Stimulated activated CD8-positive, alpha-beta memory T cell treated with anti-CD3 and anti-CD28 coated beads, Interleukin-12 subunit alpha, Interleukin-12 subunit beta, amount 100 ng/mL, for 24 hours (primary cell): ENCODE data around the gene MMP26.

Experiments used
- DNase-seq: peaks from one replicate; pipeline ENCODE4 v3.0.0-alpha.2; 2020; ENCODE audit errors: extremely low read depth

MMP26 gene

GRCh38 chr11:4704054-4704789 is at the start of gene MMP26:
Gene MMP26 (plus strand): TSS chr11:4704784.
- DNase-seq, result no peak

GRCh38 chr11:4658629-4659445 is 45.7 kb upstream of the MMP26 start:
- DNase-seq, result no peak

DNA sequence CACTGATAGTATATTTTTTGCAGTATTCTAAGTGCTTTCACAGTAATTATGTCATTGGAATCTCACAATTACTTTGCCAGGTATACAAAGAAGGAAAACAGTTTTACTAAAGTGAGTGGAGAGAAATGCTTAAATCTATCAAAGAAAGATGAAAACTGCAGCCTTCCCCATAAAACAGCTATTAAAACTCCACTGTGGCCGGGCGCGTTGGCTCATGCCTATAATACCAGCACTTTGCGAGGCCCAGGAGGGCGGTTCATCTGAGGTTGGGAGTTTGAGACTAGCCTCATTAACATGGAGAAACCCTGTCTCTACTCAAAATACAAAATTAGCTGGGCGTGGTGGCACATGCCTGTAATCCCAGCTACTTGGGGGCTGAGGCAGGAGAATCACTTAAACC is 41.7 kb upstream of the MMP26 start:
- DNase-seq, result no peak

- DNase-seq, result no peak
Observed at GRCh38 chr11:4664183-4664582, 40.4 kb upstream of the MMP26 start.

GRCh38 chr11:4664786-4665185 is 39.8 kb upstream of the MMP26 start:
- DNase-seq, result no peak

GRCh38 chr11:4665424-4665823 is 39.2 kb upstream of the MMP26 start:
- no peak for DNase-seq

DNA sequence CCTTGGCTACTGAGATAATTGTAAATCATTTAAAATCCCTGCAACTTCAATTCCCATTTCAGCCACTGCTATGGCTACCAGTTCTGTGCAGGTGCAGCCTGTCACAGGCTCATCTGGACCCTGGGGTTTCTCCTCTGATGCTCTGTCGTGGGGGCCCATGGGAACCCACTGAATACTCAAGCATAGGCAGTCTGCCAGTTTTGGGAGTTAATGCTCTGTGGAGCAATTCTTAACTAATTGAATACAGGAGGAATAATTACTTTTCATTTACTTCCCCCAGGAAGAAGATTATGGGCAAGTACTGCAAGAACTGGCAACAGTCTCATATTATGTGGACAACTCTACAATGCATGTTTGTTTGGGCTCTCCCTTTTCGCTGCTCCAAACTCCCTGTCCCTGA is 32.8 kb upstream of the MMP26 start:
- no peak for DNase-seq

- no peak for DNase-seq
Observed at GRCh38 chr11:4672470-4672869, 32.1 kb upstream of the MMP26 start.

DNA sequence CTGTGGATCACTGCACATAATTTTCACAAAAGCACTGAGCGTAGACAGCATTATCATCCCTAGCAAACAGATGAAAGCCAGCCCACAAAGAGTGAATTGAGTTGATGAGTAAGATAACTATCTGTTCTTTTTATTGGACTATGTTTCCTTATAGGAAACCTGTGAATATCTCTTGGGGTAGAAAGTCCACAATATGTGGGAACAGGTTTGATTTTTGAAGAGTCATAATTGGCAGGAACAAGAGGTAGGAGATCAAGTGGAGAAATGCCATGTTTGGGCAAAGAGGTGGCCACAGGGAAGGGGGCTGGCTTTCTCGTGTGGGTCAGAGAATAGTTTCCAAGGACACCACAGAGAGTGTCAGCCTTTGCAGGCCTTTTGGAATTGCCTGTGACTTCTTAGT is 30.8 kb upstream of the MMP26 start:
- DNase-seq, result no peak

- no peak for DNase-seq
Observed at GRCh38 chr11:4677948-4678347, 26.6 kb upstream of the MMP26 start.

GRCh38 chr11:4680341-4680740 is 24.2 kb upstream of the MMP26 start:
- DNase-seq, result no peak

- DNase-seq, result no peak
Observed at GRCh38 chr11:4682623-4683419, 21.8 kb upstream of the MMP26 start.

DNA sequence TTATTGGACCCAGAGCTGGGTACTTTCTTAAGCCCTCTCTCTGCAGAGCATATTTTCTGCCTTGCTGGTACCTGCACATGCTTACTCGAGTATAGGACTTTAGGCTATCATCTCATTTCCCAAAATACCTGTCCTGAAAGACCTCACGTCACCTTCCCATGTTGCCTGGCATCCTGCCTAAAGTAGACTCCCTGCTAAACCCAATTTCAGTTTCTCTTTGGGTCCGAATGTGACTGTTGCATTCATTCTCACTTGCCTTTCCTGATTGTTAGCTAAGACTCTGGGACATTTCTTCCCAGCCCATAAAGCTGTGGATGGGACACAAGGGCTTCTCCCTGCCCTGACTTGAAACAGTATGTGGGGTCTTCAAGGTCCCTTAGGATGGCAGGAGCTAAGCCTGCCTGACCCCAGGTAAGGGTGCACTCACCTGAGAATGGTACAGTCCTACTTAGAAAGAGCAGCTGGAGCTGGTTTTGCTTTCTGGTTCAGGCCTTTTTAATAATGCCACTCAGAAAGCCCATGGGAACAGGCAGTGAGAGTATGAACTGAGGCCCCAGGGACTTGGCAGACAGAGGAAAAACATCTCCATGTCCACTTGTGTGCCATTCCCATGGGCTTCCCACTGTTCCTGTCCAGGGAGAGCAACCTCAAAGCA is 19.8 kb upstream of the MMP26 start:
- DNase-seq, result no peak

GRCh38 chr11:4695442-4695841 is 9.1 kb upstream of the MMP26 start:
- no peak for DNase-seq

- DNase-seq, result no peak
Observed at GRCh38 chr11:4697585-4697984, 7.0 kb upstream of the MMP26 start, which contains the start of gene OR51E2. Gene OR51E2 (minus strand): TSS chr11:4697853. CDS start chr11:4682711, 15,142 bp downstream.

GRCh38 chr11:4699697-4700435 is 4.7 kb upstream of the MMP26 start:
- no peak for DNase-seq

DNA sequence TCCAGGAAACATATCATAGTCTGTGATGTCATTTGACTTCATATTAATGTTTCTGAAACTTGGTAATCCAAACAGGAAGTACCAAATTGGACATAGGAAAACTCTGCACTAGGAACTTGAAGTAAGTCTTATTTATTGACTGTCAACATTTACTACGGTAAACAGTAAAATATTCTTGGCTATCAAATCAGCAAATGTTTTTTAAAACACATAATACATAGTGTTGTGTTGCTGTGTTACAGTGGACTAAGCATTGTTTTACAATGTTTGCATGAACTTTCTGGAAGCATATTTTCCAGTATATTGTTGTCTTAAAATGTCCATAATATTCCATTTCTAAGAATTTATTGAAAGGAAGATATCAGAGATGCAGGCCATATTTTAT is 4.2 kb upstream of the MMP26 start:
- DNase-seq, result no peak

GRCh38 chr11:4704790-4705334 is 278 bp downstream of the MMP26 start:
- no peak for DNase-seq

- no peak for DNase-seq
Observed at GRCh38 chr11:4713241-4713640, 8.7 kb downstream of the MMP26 start.

DNA sequence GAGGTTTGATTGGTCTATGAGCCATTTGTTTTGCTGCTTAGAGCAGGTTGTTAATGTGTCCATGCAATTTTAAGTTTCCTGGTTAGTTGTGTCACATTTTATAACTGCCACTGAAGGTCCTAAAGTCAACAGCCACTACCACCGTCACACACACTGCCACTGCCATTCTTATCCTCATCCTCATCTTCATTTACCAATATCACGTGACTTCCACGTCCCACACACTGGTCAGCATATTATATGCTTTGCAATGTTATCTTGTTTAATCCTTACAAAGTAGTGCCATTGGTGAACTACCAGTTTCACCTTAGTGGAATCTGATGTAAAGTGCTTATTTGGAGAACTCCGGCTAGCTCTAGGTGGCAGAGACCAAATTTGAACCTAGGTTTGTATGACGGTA is 9.7 kb downstream of the MMP26 start:
- no peak for DNase-seq
